GM21786 (cell line): ENCODE data around the gene SFI1.
A peak's percentile ranks its signal among the peaks of the same experiment; 100 is the strongest.

ENCODE experiments used
- ATAC-seq: cut with Tn5 transposase; IDR thresholded peaks from one replicate; pipeline ENCODE4 v1.9.1; 2021; ENCODE audit not compliant: unreplicated experiment

SFI1 gene

GRCh38 chr22:31615491-31615860 lies 119.1 kb downstream of the SFI1 start:
- ATAC-seq, result no peak

- peak; percentile 34 for ATAC-seq
These were observed 119.6 kb downstream of the SFI1 start for GRCh38 chr22:31615940-31616314.

GRCh38 chr22:31616315-31616980 lies 120.1 kb downstream of the SFI1 start:
- peak; percentile 82 for ATAC-seq

GRCh38 chr22:31618057-31618456 lies 121.7 kb downstream of the SFI1 start:
- no peak for ATAC-seq

GRCh38 chr22:31618471-31619176 lies 122.3 kb downstream of the SFI1 start:
- ATAC-seq, result no peak

- no peak for ATAC-seq
These were observed 123.4 kb downstream of the SFI1 start for GRCh38 chr22:31619611-31620300.

- no peak for ATAC-seq
These were observed 124.6 kb downstream of the SFI1 start for GRCh38 chr22:31620756-31621480.

GRCh38 chr22:31621507-31622124 lies 125.3 kb downstream of the SFI1 start:
- ATAC-seq, result no peak

- no peak for ATAC-seq
These were observed 126.6 kb downstream of the SFI1 start for GRCh38 chr22:31622980-31623379.

- no peak for ATAC-seq
These were observed 127.4 kb downstream of the SFI1 start for GRCh38 chr22:31623592-31624304.

- ATAC-seq, result no peak
These were observed 128.9 kb downstream of the SFI1 start for GRCh38 chr22:31625257-31625640.

GRCh38 chr22:31625661-31626426 lies 129.5 kb downstream of the SFI1 start:
- ATAC-seq, result no peak

GRCh38 chr22:31626427-31627150 lies 130.3 kb downstream of the SFI1 start:
- no peak for ATAC-seq

- ATAC-seq, result no peak
These were observed 130.9 kb downstream of the SFI1 start for GRCh38 chr22:31627223-31627731.

GRCh38 chr22:31628362-31628761 lies 132.0 kb downstream of the SFI1 start:
- ATAC-seq, result no peak

GRCh38 chr22:31628969-31629708 lies 132.8 kb downstream of the SFI1 start:
- ATAC-seq, result no peak

- ATAC-seq, result no peak
These were observed 133.4 kb downstream of the SFI1 start for GRCh38 chr22:31629741-31630184.
